HG03097 (cell line): ENCODE data around the gene C1orf35.

Experiments
- ATAC-seq: cut with Tn5 transposase; IDR thresholded peaks from one replicate; pipeline ENCODE4 v1.9.1; 2021; ENCODE audit not compliant: unreplicated experiment, low FRiP score

Gene C1orf35

GRCh38 chr1:228096416-228097332 is 6.5 kb downstream of the C1orf35 start:
- no peak for ATAC-seq

DNA sequence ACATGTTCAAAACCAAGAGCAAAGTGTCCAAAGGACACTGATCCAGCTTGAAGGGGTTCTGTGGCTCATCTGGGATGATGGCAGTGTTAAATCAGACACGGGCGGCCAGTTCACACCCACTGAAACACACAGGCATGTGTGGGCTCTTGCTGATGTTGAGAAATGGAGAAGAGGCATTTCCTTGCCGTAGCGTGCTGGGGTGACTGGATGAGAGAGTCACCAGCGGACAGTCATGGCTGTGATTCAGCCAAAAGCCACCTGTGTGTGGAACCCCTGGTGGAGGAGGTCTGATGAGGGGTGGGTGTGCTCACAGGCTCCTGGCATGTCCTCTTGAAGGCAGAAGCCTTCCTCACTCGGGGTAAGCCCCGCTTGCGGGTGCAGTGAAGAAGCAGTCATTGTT is 7.2 kb downstream of the C1orf35 start:
- ATAC-seq, result no peak

- no peak for ATAC-seq
Measured at GRCh38 chr1:228095161-228095560, 8.0 kb downstream of the C1orf35 start.

DNA sequence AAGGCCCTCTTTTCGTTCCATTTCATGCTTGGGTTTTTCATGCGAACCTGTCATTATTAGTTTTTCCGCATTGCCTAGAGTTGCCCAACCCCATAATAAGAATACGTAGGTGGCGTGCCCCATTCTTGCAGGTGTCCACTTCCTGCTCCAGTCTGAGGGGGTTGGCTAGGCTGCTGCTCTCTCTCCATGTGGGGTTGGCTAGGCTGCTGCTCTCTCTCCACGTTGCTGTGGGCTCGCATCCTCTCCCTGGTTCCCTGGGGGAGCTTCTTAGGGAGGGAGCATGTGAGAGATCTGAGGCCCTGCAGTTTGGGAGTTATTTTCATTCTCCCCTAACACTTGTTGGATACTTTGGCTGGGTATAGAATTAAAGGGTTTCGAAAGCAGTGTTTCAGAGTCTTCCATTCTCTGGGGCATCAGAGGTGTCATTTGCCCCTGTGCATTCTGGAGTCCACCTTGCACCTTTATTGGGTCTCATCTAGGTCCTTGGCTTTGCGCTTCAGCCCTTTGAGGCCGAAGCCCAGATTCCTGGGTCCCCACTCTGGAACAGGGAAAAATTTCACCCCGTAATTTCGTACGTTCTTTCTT is 8.6 kb downstream of the C1orf35 start:
- ATAC-seq, result no peak

DNA sequence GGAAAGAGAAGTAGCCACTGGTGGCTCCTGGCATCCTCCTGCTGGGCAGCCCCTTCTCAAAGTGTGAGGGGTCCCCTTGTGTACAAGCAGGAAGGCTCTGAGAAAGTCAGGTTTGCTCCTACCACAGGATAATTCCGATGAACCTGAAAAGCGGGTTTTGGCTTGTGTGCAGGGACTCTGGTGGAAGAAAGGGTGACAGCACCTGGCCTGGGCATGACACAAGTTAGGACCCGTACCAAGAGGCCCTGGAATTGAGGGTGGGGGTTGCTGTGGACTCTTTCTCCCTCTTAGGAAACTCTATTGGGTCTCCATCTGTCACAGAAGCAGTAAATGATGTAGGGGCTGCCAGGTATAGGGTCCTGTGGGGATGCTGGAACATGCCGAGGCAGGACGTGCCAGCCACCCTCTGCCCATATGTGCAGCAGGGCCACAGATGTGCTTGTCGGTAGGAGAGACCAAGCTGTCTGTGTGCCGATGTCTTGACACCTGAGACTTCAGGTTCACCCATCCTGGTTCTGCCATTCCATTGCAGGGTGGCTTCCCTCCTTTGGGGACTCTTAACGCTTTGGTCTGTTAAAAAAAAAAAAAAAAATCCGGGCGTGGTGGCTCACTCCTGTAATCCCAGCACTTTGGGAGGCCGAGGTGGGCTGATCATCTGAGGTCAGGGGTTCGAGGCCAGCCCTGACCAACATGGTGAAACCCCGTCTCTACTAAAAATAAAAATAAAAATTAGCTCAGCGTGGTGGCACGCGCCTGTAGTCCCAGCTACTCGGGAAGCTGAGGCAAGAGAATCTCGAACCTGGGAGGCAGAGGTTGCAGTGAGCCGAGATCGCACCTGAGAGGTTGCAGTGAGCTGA is 9.8 kb downstream of the C1orf35 start:
- ATAC-seq, result no peak

- ATAC-seq, result no peak
Measured at GRCh38 chr1:228092342-228093049, 10.6 kb downstream of the C1orf35 start.

DNA sequence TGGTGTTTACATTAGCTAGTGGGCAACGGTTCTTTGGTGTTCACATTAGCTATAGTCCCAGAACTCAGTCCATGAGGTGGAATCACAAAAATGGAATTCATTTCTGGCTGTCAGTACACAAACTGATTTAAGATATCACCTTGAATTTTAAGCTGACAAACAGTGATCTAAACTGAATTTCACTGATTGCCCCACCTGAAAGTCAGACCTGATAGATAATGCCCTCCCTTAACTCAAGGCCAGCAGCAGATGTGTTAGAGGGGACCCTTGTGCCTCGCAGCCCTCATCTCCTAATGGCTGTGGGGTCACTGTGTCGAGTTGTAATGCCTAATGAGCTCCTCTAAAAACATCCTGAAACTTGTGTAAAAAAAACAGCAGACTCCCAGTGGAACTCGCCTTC is 12.0 kb downstream of the C1orf35 start:
- no peak for ATAC-seq

- ATAC-seq, result no peak
Measured at GRCh38 chr1:228090613-228091081, 12.5 kb downstream of the C1orf35 start.

GRCh38 chr1:228089519-228090380 is 13.4 kb downstream of the C1orf35 start:
- ATAC-seq, result no peak

GRCh38 chr1:228088586-228089498 is 14.3 kb downstream of the C1orf35 start:
- ATAC-seq, result no peak

- ATAC-seq, result no peak
Measured at GRCh38 chr1:228087771-228088251, 15.3 kb downstream of the C1orf35 start.

- ATAC-seq, result no peak
Measured at GRCh38 chr1:228085287-228085951, 17.7 kb downstream of the C1orf35 start.

DNA sequence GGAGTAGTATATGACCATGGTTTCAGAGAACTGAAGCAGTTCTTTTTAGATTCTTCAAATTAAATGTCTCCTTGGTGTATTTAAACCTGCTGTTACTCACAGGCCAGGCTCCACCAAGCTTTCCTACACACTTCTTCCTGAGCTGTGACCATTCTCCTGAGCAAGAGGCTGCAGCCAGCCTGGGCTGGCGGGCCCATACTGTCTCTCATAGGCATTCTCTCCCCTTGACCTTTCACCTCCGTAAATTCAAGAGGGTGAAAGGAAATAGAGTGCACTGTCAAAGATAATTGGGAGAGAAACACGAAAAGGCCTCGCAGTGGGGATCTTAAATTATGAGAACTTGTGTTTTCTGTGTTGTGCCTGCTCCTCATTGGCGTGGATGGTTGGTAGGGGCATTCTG is 18.3 kb downstream of the C1orf35 start:
- no peak for ATAC-seq

GRCh38 chr1:228084325-228084724 is 18.8 kb downstream of the C1orf35 start:
- ATAC-seq, result no peak

- ATAC-seq, result no peak
Measured at GRCh38 chr1:228083871-228084278, 19.2 kb downstream of the C1orf35 start.

- peak; percentile 15 for ATAC-seq
Measured at GRCh38 chr1:228082918-228083870, 19.9 kb downstream of the C1orf35 start.
